Measurements from ENCODE around the gene CCDC97.

Gene CCDC97

DNA sequence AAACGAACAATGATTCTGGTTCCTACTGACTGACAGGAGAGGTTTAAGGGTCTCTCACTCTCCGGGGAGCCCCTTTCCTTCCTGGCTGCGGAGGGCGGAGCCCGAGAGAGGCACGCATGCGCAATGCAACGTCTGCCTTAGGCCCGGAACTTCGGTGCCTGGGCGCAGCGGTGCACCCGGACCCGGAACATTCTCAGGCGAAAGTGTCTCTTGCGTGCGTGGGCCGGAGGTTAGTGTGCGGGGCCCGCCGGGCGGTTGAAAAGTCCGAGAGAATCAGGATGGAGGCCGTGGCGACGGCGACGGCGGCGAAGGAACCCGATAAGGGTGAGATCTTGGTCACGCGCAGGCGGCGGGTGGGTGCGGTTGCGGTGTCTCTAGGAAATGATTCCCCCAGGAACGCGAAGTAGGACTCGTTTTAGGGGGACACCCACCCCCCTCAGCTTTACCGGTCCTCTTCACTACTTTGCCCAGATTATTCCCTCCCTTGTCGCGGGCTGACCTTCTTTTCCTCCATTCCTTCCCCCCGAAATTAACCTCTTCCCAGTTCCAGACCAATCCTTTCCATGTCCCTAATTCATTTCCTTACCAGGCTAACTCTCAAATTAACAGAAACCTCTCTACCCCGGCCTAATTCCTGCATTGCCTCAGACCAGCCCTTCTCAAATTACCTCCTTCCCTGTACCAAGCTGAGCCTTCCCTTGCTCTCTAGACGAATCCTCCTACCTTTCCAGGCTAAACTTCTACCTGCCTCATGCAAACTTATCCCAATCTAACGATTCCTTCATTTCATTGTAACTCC is at the start of gene CCDC97:
CCDC97 (plus strand) TSS at position 140 of the 799 bp plus-strand sequence; CDS start at position 279, 139 bp downstream.
- in situ Hi-C loops (cut with MboI; ENCODE audit: low sequenced_read_pairs, unreplicated experiment) = no loop called here
- TF ChIP-seq, protein P1, sequence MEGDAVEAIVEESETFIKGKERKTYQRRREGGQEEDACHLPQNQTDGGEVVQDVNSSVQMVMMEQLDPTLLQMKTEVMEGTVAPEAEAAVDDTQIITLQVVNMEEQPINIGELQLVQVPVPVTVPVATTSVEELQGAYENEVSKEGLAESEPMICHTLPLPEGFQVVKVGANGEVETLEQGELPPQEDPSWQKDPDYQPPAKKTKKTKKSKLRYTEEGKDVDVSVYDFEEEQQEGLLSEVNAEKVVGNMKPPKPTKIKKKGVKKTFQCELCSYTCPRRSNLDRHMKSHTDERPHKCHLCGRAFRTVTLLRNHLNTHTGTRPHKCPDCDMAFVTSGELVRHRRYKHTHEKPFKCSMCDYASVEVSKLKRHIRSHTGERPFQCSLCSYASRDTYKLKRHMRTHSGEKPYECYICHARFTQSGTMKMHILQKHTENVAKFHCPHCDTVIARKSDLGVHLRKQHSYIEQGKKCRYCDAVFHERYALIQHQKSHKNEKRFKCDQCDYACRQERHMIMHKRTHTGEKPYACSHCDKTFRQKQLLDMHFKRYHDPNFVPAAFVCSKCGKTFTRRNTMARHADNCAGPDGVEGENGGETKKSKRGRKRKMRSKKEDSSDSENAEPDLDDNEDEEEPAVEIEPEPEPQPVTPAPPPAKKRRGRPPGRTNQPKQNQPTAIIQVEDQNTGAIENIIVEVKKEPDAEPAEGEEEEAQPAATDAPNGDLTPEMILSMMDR (IDR thresholded peaks at IDR 0.05; ENCODE audit: borderline replicate concordance, control extremely low read depth, extremely low read depth, insufficient read depth, missing control alignments) = no peak
- peak; percentile 94 for DNase-seq (ENCODE audit: low spot score)

DNA sequence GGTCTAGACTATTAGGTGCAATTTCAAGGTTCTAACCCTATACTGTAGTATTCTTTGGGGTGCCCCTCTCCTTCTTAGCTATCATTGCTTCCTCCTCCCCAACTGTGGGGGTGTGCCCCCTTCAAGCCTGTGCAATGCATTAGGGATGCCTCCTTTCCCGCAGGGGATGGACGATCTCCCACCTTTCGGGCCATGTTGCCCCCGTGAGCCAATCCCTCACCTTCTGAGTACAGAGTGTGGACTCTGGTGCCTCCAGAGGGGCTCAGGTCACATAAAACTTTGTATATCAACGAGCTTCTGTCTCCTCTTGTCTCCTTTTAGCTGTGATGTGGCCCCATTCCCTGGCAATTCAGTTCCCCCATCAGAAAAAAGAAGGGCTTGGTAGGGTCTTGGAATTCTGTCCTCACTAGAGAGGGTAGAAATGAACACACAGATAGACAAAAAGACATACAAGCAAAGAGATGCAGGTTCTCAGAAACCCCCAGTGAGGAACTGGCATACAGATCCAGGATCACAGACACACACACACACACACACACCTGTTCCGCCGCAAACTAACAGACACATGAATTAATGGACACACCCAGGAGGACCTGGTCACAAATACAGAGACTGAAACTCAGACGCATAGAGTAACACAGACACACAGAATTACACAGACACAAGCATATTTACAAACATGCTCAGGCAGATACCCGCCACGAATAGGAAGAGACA is 48.3 kb upstream of the CCDC97 start:
- TF ChIP-seq, protein P1 (IDR thresholded peaks at IDR 0.05; ENCODE audit: borderline replicate concordance, control extremely low read depth, extremely low read depth, insufficient read depth, missing control alignments) = no peak
- in situ Hi-C loops (cut with MboI; ENCODE audit: low sequenced_read_pairs, unreplicated experiment) = no loop called here

DNA sequence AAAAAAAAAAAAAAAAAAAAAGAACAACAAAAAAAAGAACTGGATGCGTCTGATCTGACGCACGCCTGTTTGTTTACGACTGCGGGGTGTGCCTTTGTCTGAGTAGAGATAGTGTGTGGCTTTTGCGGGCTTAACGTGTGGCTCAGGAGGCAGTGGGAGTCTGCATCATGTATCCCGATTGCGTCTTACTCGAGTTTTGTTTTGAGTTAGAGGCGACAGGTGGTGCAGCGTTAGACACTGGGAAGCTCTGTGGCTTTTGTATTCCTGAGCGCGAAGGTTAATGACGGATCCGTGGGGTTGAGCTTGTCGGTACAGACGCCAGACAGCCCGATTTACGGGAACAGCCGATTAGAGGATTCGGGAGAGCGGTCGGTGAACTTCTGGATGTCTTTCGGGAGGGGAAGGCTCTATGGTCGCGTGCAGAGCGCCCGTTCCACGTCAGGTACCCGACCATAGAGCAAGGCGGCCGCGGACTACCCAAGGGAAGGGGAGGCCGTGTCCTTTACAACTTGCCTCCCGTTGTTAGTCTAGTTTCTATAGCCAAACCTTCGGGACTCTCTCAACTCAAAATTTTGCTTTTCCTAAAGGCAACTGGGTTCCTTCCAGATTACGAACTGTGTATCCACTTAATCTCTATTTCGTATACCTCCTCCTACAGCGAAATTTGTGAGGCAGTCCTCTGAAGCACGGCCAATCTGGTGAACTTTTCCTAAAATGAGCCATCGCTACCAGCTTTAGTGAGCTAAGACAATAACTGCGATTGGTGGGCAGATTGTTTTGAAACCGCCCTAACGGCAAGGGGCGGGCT is 46.7 kb upstream of the CCDC97 start:
- in situ Hi-C loops (cut with MboI; ENCODE audit: low sequenced_read_pairs, unreplicated experiment) = no loop called here

More for the DNA sequence above, 48.3 kb upstream of the CCDC97 start:
- no peak for DNase-seq (ENCODE audit: low spot score)

DNA sequence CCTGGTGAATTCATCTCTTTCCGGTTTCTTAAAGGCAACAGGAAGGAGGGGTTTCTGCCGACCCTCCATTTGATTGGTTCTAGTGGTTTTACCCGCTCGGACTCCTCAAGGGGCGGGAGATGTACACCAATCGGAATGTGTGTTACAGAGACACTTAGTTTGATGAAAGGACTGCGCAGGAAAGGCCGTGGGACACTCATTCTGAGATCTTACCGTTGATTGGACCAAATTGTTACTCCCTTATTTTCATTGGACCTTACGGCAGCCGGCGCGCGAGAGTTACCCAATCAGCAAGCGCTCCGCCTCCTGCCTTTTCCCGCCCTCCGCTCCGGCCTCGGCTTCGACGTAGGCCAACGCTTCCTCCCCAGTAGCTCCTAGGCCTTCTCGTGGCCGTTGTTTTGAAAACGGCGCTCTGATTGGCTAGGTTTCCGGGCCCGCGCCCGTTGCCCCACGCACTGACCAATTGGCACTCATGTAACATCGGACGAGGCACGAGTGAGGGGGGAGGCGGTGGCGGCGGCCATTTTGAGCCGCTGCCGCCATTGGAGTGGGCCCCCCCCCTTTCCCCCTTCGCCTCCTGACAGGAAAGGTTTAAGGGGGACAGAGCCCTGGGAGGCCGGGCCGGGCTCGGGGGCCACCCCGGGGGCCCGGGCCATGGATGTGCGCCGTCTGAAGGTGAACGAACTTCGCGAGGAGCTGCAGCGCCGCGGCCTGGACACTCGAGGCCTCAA is 46.0 kb upstream of the CCDC97 start, which contains the start of gene HNRNPUL1:
HNRNPUL1 (plus strand) TSS at position 523 of the 731 bp plus-strand sequence; CDS start at position 655, 132 bp downstream.
- in situ Hi-C loops (cut with MboI; ENCODE audit: low sequenced_read_pairs, unreplicated experiment) = no loop called here
- DNase-seq (ENCODE audit: low spot score) = peak; percentile 99
- TF ChIP-seq, protein P1 (IDR thresholded peaks at IDR 0.05; ENCODE audit: borderline replicate concordance, control extremely low read depth, extremely low read depth, insufficient read depth, missing control alignments) = peak; percentile 24

More for the DNA sequence above, 46.7 kb upstream of the CCDC97 start:
- DNase-seq (ENCODE audit: low spot score) = peak; percentile 40
- TF ChIP-seq, protein P1 (IDR thresholded peaks at IDR 0.05; ENCODE audit: borderline replicate concordance, control extremely low read depth, extremely low read depth, insufficient read depth, missing control alignments) = no peak

DNA sequence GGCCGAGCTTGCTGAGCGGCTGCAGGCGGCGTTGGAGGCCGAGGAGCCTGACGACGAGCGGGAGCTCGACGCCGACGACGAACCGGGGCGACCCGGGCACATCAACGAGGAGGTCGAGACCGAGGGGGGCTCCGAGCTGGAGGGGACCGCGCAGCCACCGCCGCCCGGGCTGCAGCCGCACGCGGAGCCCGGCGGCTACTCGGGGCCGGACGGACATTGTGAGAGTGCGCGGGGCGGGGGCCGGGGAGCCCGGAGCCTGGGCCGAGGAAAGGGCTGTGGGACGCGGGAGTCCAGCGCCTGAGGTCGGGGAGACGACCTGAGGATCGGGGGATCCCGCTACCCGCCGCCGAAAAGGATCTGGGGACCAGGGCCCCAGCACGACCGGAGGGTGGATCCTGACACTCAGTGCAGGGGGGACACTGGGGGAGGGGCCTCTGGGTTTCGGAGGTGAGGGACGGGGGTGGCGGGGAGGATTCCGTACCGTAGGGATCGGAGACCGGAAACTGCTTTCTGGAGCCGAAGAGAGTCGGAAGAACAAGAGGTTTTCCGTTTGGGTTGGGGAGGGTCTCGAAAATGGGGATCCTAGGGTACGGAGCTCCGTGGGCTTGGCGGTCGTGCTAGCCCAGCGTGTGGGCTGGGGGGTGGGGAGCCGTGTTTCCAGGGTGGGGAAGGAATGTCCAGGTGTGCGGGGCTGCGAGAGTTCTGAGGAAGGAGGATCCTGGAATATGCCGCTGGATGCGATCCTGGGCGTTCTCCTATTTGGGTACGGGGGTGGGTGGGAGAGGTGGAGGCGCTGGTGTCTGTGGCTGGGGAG is 45.2 kb upstream of the CCDC97 start:
- DNase-seq (ENCODE audit: low spot score) = peak; percentile 70
- in situ Hi-C loops (cut with MboI; ENCODE audit: low sequenced_read_pairs, unreplicated experiment) = no loop called here
- TF ChIP-seq, protein P1 (IDR thresholded peaks at IDR 0.05; ENCODE audit: borderline replicate concordance, control extremely low read depth, extremely low read depth, insufficient read depth, missing control alignments) = no peak
